Natural killer cell (primary cell): ENCODE measurements around the gene DLD. TPM values are rescaled to one million over a fixed set of nuclear protein-coding genes. Genes with fewer than 3 reads are reported as not detected.

Experiments used
- ATAC-seq, 3 donors: fragments of 150-1000 bp in 2 of 3; fragments of 200-7000 bp in 1 of 3; cut with Tn5 transposase; 1 replicate in 1 of 3; 2 replicates in 2 of 3; pipeline ENCODE4 v1.10.0; 2021; ENCODE audit warnings: mild to moderate bottlenecking in 2 of 3, moderate library complexity in 2 of 3
- DNase-seq, 2 donors: peaks; one replicate each; pipeline versions ENCODE4 v3.0.0 to v3.0.0-alpha.2; 2013 to 2021; ENCODE audit warnings: mixed read lengths in 1 of 2
- H3K27ac ChIP-seq: one replicate; pipeline ENCODE4 v1.5.1; 2013; ENCODE audit warnings: mild to moderate bottlenecking, low read length
- H3K27me3 ChIP-seq: one replicate; pipeline ENCODE4 v1.6.1; 2013; ENCODE audit warnings: low read length; ENCODE audit not compliant: control insufficient read depth, insufficient read depth
- H3K36me3 ChIP-seq: one replicate; pipeline ENCODE4 v1.6.1; 2013; ENCODE audit warnings: low read length; ENCODE audit not compliant: control insufficient read depth, insufficient read depth
- H3K4me1 ChIP-seq: one replicate; pipeline ENCODE4 v1.6.1; 2013; ENCODE audit warnings: low read length; ENCODE audit not compliant: control insufficient read depth, insufficient read depth
- H3K4me3 ChIP-seq: one replicate; pipeline ENCODE4 v1.5.1; 2013; ENCODE audit warnings: low read length
- H3K9me3 ChIP-seq: one replicate; pipeline ENCODE4 v1.6.1; 2013; ENCODE audit warnings: low read length; ENCODE audit not compliant: control insufficient read depth, insufficient read depth
- H3K27ac Mint-ChIP-seq, 2 donors: one replicate each; pipeline ENCODE4 v1.8.0; 2022; ENCODE audit warnings: mild to moderate bottlenecking in 2 of 2, mixed read lengths in 2 of 2, moderate library complexity in 1 of 2
- H3K27me3 Mint-ChIP-seq, 2 donors: one replicate each; pipeline ENCODE4 v1.8.0; 2022; ENCODE audit warnings: low read depth in 2 of 2, mixed read lengths in 2 of 2
- H3K36me3 Mint-ChIP-seq: one replicate; pipeline ENCODE4 v1.8.0; 2022; ENCODE audit warnings: mixed read lengths
- H3K4me1 Mint-ChIP-seq, 2 donors: one replicate each; pipeline ENCODE4 v1.8.0; 2022; ENCODE audit warnings: mixed read lengths in 2 of 2
- H3K4me3 Mint-ChIP-seq: one replicate; pipeline ENCODE4 v1.8.0; 2022; ENCODE audit warnings: mild to moderate bottlenecking, moderate library complexity, mixed read lengths
- H3K9me3 Mint-ChIP-seq, 2 donors: one replicate each; pipeline ENCODE4 v1.8.0; 2022; ENCODE audit warnings: mixed read lengths in 2 of 2
- WGBS: methylation state at CpG from one replicate; pipeline ENCODE4 v1.1.7; 2013; ENCODE audit warnings: missing lambda C conversion rate; ENCODE audit not compliant: insufficient coverage; 5-methylcytosine and 5-hydroxymethylcytosine counted together
- intact Hi-C: fragments of 100-400 bp; cut with micrococcal nuclease; formaldehyde crosslinking; loops from one replicate; pipeline ENCODE4 v1.14.2; 2022
- total RNA-seq, 4 donors: library from RNA; stranded (reverse); fragments of 120-200 nt in 1 of 4; gene quantifications; one replicate each; pipeline versions ENCODE4 v1.2.3 to v1.2.4, GENCODE V29; 2013 to 2022
- TF ChIP-seq, protein P1 (sequence below): fragments of 200-600 bp; IDR thresholded peaks from one replicate; pipeline ENCODE4 v1.8.0; 2022; ENCODE audit warnings: antibody characterized with exemption

The DLD gene
- total RNA-seq, 3 donors from 2014 or later (not counting 1 experiment from before 2014, with no cell fraction given), result 72.2 to 81.4 (median 80.9) TPM

DNA sequence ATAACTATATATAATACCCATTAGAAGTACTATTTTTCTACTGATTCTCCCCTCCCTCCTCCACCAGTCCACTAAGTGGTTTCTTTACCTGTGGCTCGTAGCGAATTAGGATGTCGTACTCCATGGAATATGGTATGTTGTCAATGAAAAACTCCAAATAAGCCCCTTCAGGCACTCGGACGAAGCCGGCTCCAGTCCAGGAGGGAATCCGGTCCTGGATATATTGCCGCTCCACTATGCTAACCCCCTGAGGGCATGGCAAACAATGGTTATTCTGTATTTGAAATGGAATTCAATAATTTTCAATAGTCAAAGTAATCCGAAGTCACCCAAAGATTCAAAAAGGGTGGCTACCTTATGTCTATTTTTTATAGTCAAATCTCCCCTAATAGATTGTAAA lies 71.8 kb downstream of the DLD start:
- H3K27ac Mint-ChIP-seq, result no peak overlapping the region
- Histone ChIP-seq H3K4me1 (no peaks in the 10 kb centered on the region), H3K4me3 (no peak overlapping the region), H3K9me3 (no peaks in the 10 kb centered on the region), H3K27ac (no peak overlapping the region), H3K27me3 (no peaks in the 10 kb centered on the region), H3K36me3 (no peaks in the 10 kb centered on the region)
- intact Hi-C loops, result no loop called here
- no peaks in the 10 kb centered on the region for H3K4me1 Mint-ChIP-seq
- peaks cover 8 to 10% of the 10 kb centered on the region in 2 donors for H3K27me3 Mint-ChIP-seq
- DNase-seq, result no peak
- TF ChIP-seq, protein P1, sequence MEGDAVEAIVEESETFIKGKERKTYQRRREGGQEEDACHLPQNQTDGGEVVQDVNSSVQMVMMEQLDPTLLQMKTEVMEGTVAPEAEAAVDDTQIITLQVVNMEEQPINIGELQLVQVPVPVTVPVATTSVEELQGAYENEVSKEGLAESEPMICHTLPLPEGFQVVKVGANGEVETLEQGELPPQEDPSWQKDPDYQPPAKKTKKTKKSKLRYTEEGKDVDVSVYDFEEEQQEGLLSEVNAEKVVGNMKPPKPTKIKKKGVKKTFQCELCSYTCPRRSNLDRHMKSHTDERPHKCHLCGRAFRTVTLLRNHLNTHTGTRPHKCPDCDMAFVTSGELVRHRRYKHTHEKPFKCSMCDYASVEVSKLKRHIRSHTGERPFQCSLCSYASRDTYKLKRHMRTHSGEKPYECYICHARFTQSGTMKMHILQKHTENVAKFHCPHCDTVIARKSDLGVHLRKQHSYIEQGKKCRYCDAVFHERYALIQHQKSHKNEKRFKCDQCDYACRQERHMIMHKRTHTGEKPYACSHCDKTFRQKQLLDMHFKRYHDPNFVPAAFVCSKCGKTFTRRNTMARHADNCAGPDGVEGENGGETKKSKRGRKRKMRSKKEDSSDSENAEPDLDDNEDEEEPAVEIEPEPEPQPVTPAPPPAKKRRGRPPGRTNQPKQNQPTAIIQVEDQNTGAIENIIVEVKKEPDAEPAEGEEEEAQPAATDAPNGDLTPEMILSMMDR, result no peak
- no peaks in the 10 kb centered on the region for H3K36me3 Mint-ChIP-seq
- no peaks in the 10 kb centered on the region for H3K9me3 Mint-ChIP-seq
- H3K4me3 Mint-ChIP-seq, result no peak overlapping the region
- 97% methylated on average over 7 of the region's 9 CpGs for WGBS
- no peak for ATAC-seq

DNA sequence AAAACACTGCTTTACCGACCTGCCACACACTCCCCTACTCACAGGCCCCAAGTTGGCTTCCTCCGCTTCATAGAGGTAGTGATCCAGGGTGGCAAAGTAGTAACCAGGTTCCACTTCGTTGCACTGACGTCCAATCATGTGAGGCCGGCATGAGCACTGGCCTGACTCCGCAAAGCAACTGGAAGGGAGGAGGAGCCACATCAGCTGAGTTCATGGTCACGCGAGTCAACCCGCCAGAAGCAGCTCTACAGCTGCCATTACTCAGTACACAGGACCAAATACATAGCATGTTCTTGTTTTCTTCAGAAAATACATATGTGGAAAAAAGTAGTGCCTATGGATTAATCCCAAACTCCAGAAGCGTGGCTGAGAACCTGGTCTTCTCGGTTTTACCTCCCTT lies 73.5 kb downstream of the DLD start:
- intact Hi-C loops, result no loop called here
- Mint-ChIP-seq H3K27ac (no peak overlapping the region), H3K9me3 (no peaks in the 10 kb centered on the region), H3K36me3 (no peaks in the 10 kb centered on the region), H3K27me3 (peaks cover under 1 to 5% of the 10 kb centered on the region in 2 donors), H3K4me1 (no peaks in the 10 kb centered on the region), H3K4me3 (no peak overlapping the region)
- Histone ChIP-seq H3K27me3 (no peaks in the 10 kb centered on the region), H3K27ac (no peak overlapping the region), H3K4me3 (no peak overlapping the region), H3K36me3 (no peaks in the 10 kb centered on the region), H3K4me1 (no peaks in the 10 kb centered on the region), H3K9me3 (no peaks in the 10 kb centered on the region)
- DNase-seq (no peak), ATAC-seq (no peak)
- TF ChIP-seq, protein P1, result no peak
- whole genome bisulfite sequencing, result 89% methylated on average over 9 of the region's 11 CpGs

DNA sequence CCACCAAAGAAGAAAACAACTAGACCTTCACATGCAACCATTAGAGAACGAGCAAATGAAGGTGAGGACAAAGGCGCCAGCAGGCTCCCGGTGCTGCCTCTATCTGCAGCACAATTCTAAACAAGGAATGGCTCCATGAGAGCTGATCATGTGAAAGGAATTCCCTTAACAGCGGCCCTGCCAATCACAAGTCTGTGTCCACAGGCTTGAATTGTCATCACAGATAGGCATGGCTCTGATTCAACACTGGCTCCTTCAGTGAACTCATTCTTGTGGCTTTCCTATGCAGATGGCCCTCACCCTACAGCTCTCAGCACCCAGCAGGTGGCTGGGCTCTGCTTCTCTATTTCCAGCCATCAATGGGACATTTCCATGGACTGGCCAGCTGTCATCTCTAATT lies 75.7 kb downstream of the DLD start:
- WGBS, result 89% methylated on average over 4 of the region's 4 CpGs
- peaks cover 2 to 5% of the 10 kb centered on the region in 2 donors for H3K27me3 Mint-ChIP-seq
- H3K4me1 ChIP-seq, result no peaks in the 10 kb centered on the region
- no peak overlapping the region for H3K4me3 Mint-ChIP-seq
- H3K4me1 Mint-ChIP-seq, result no peaks in the 10 kb centered on the region
- H3K9me3 Mint-ChIP-seq, result no peaks in the 10 kb centered on the region
- intact Hi-C loops, result no loop called here
- no peak overlapping the region for H3K4me3 ChIP-seq
- no peaks in the 10 kb centered on the region for H3K36me3 Mint-ChIP-seq
- H3K36me3 ChIP-seq, result no peaks in the 10 kb centered on the region
- TF ChIP-seq, protein P1, result no peak
- no peaks in the 10 kb centered on the region for H3K9me3 ChIP-seq
- H3K27me3 ChIP-seq, result no peaks in the 10 kb centered on the region
- no peak overlapping the region for H3K27ac Mint-ChIP-seq
- H3K27ac ChIP-seq, result no peak overlapping the region
- DNase-seq (no peak), ATAC-seq (no peak)

DNA sequence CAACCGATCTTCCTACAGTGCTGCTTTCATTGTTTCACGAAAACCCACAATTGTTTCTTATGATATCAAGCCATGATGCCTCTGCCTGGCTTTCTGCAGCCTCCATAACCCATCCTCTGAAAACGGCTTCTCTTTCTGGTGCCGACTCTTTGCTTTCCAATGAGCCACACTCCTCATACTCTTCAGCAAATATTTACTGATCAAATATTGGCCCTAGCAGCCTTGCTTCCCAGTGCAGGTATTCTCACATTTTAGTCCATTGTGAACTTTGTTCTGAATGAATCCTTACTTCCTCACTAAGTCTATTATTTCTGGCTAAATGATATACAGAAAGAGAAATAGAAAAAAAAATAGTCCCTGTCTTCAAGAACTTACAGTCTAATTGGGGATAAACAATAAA lies 76.4 kb downstream of the DLD start:
- no peak overlapping the region for H3K4me3 ChIP-seq
- no peaks in the 10 kb centered on the region for H3K4me1 ChIP-seq
- H3K36me3 Mint-ChIP-seq, result no peaks in the 10 kb centered on the region
- ATAC-seq (no peak), DNase-seq (no peak)
- intact Hi-C loops, result no loop called here
- H3K27ac Mint-ChIP-seq, result no peak overlapping the region
- 82% methylated on average over 4 of the region's 4 CpGs for WGBS
- H3K36me3 ChIP-seq, result no peaks in the 10 kb centered on the region
- peaks cover 2 to 5% of the 10 kb centered on the region in 2 donors for H3K27me3 Mint-ChIP-seq
- TF ChIP-seq, protein P1, result no peak
- no peak overlapping the region for H3K27ac ChIP-seq
- H3K27me3 ChIP-seq, result no peaks in the 10 kb centered on the region
- no peaks in the 10 kb centered on the region for H3K9me3 Mint-ChIP-seq
- H3K9me3 ChIP-seq, result no peaks in the 10 kb centered on the region
- no peak overlapping the region for H3K4me3 Mint-ChIP-seq
- H3K4me1 Mint-ChIP-seq, result no peaks in the 10 kb centered on the region
